ENCODE results near the gene CRIM1.

- TF ChIP-seq CTCF (conservative IDR thresholded peaks at IDR 0.05) (no peak), EZH2 (IDR thresholded peaks at IDR 0.05; ENCODE audit: low read depth) (no peak)
Measured at GRCh38 chr2:36406296-36406695, 50.7 kb downstream of the CRIM1 start.

Data from PC-9 (cell line).